Stomach (tissue), 9 donors: ENCODE measurements around the gene PFKFB3. TPM values are rescaled to one million over a fixed set of nuclear protein-coding genes. Genes with fewer than 3 reads are reported as not detected.
"Not testable (repeated sequence)": the region's sequence is repeated elsewhere in the genome, so short reads cannot be mapped to it uniquely, and the experiment has no call there.

Experiments
- DNase-seq, 2 donors: peaks; one replicate each; pipeline versions ENCODE4 v3.0.0 to v3.0.0-alpha.2; 2013 to 2019
- H3K27ac ChIP-seq, 5 donors: fragments of 200-600 bp in 4 of 5; sonication (generic) in 4 of 5; one replicate each; pipeline ENCODE4 v1.5.1; 2013 to 2019; ENCODE audit warnings: mild to moderate bottlenecking in 1 of 5, moderate library complexity in 1 of 5
- H3K27me3 ChIP-seq, 3 donors: fragments of 200-600 bp; sonication (generic); one replicate each; pipeline ENCODE4 v1.5.1; 2017 to 2019; ENCODE audit warnings: mixed run types in 1 of 3
- H3K36me3 ChIP-seq, 4 donors: fragments of 200-600 bp; sonication (generic); 1 replicate in 3 of 4; 2 replicates in 1 of 4; pipeline ENCODE4 v1.5.1; 2016 to 2019
- H3K4me1 ChIP-seq, 4 donors: fragments of 200-600 bp; sonication (generic); one replicate each; pipeline ENCODE4 v1.5.1; 2016 to 2019
- H3K4me3 ChIP-seq, 4 donors: fragments of 200-600 bp; sonication (generic) in 3 of 4; one replicate each; pipeline ENCODE4 v1.5.1; 2016 to 2019; ENCODE audit warnings: mild to moderate bottlenecking in 1 of 4
- H3K9me3 ChIP-seq, 4 donors: fragments of 200-600 bp; sonication (generic); one replicate each; pipeline ENCODE4 v1.5.1; 2016 to 2019
- EP300 ChIP-seq: sonication (generic); formaldehyde crosslinking; IDR thresholded peaks from one replicate; pipeline ENCODE4 v1.6.1; 2017; ENCODE audit warnings: antibody characterized with exemption
- POLR2A ChIP-seq, 4 donors: fragments of 450-650 bp; IDR thresholded peaks; one replicate each; pipeline ENCODE4 v1.6.1; 2016; ENCODE audit warnings: antibody characterized with exemption in 4 of 4, control low read depth in 2 of 4, mild to moderate bottlenecking in 1 of 4, moderate library complexity in 1 of 4
- POLR2AphosphoS5 ChIP-seq, 3 donors: sonication (generic); formaldehyde crosslinking; IDR thresholded peaks; one replicate each; pipeline ENCODE4 v1.6.1; 2016; ENCODE audit warnings: antibody characterized with exemption in 3 of 3
- WGBS, 5 donors: extraction: QIAGEN DNeasy Blood & Tissue Kit in 3 of 5; methylation state at CpG; one replicate each; pipeline versions ENCODE4 v1.1.5 to v1.1.7; 2013 to 2018; 5-methylcytosine and 5-hydroxymethylcytosine counted together
- intact Hi-C: fragments of 100-400 bp; cut with DNase I; formaldehyde crosslinking; loops from one replicate; pipeline ENCODE4 v1.15.1; 2023; ENCODE audit warnings: low total_unique reads
- polyA plus RNA-seq, 3 donors: library from polyadenylated mRNA; stranded (reverse); fragments of 200-250 nt; gene quantifications; one replicate each; pipeline ENCODE4 v1.2.3, GENCODE V29; 2013
- total RNA-seq, 5 donors: library from RNA; depleted of rRNA; stranded (reverse); fragments of >200 nt; gene quantifications; one replicate each; pipeline versions ENCODE4 v1.1.0 to v1.2.3, GENCODE V29; 2014 to 2016
- TF ChIP-seq, protein P1 (sequence below), 7 experiments: fragments of 450-650 bp in 4 of 7; fragments of 200-600 bp in 3 of 7; sonication (generic) in 3 of 7; IDR thresholded peaks; one replicate each; pipeline ENCODE4 v1.5.1; 2016 to 2019; ENCODE audit warnings: antibody characterized with exemption in 7 of 7, control low read depth in 2 of 7, mild to moderate bottlenecking in 1 of 7
- donor health status: healthy with polysubstance abuse.
- donor health status: Bipolar disorder and iron deficiency.
- donor health status: healthy.

PFKFB3 gene
- total and polyA plus RNA-seq, 8 donors = 17.7 to 199 (median 38.0) TPM

DNA sequence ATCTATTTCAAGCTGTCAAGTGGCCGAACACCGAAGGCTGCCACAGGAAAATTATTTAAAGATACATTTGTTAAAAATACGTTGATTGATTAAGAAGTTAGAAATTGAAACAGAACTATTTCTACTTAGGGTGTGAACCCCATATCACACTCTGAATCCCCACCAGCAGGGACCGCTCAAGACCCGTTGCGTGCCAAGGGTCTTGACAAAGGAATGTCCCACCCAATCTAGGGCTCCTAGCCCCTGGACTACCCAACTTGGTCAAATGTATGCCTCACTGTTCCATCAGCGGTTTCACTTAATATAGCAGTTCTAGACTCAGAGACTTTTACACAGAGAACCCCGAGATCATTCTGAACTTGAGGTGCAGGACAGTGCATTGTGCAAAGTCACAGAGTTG, 11.6 kb upstream of the PFKFB3 start:
- H3K27ac ChIP-seq = peak overlapping the region in 4 of 5 donors; percentile 70 to 79 (median 74)
- intact Hi-C loops = no loop called here
- no peaks in the 10 kb centered on the region for H3K27me3 ChIP-seq
- H3K36me3 ChIP-seq = no peaks in the 10 kb centered on the region
- no peak for DNase-seq
- WGBS, 5 donors = 73 to 85% (median 78%) methylated on average over 8 of the region's 8 CpGs
- H3K9me3 ChIP-seq = no peaks in the 10 kb centered on the region
- H3K4me1 ChIP-seq = peaks cover 24 to 47% (median 37%) of the 10 kb centered on the region in 4 donors
- TF ChIP-seq POLR2A (IDR thresholded peaks at IDR 0.05) = no peak
- TF ChIP-seq, protein P1, sequence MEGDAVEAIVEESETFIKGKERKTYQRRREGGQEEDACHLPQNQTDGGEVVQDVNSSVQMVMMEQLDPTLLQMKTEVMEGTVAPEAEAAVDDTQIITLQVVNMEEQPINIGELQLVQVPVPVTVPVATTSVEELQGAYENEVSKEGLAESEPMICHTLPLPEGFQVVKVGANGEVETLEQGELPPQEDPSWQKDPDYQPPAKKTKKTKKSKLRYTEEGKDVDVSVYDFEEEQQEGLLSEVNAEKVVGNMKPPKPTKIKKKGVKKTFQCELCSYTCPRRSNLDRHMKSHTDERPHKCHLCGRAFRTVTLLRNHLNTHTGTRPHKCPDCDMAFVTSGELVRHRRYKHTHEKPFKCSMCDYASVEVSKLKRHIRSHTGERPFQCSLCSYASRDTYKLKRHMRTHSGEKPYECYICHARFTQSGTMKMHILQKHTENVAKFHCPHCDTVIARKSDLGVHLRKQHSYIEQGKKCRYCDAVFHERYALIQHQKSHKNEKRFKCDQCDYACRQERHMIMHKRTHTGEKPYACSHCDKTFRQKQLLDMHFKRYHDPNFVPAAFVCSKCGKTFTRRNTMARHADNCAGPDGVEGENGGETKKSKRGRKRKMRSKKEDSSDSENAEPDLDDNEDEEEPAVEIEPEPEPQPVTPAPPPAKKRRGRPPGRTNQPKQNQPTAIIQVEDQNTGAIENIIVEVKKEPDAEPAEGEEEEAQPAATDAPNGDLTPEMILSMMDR (IDR thresholded peaks at IDR 0.05) = no peak
- TF ChIP-seq POLR2AphosphoS5 (IDR thresholded peaks at IDR 0.05) = no peak
- TF ChIP-seq EP300 = no peak
- no peak overlapping the region for H3K4me3 ChIP-seq

DNA sequence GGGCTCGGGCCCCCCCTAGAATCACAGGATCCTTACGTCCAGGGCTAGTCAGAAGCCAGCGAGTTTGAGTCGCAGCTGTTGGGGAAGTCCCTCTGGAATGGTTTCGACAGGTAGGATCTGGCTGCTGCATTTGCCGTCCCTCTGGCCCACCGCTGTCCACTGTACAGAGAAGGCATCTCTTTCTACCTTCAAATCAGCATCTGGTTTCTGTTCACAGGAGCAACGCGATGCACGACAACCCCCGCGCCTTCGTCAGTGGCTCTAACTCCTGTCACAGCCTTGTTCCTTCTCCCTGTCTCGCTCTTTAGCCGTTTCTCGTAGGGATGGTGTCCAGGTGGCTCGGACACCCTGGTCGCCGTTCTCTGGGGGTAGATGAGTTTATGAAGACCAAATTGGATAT, 11.2 kb upstream of the PFKFB3 start:
- Histone ChIP-seq H3K27ac (peak overlapping the region in 4 of 5 donors; percentile 70 to 79 (median 74)), H3K4me1 (peaks cover 24 to 51% (median 40%) of the 10 kb centered on the region in 4 donors), H3K27me3 (no peaks in the 10 kb centered on the region), H3K9me3 (no peaks in the 10 kb centered on the region), H3K4me3 (no peak overlapping the region), H3K36me3 (no peaks in the 10 kb centered on the region)
- intact Hi-C loops = no loop called here
- DNase-seq = no peak
- WGBS, 5 donors = 83 to 93% (median 90%) methylated on average over 19 of the region's 19 CpGs
- TF ChIP-seq POLR2AphosphoS5 (IDR thresholded peaks at IDR 0.05) (no peak), EP300 (no peak), POLR2A (IDR thresholded peaks at IDR 0.05) (no peak)
- TF ChIP-seq, protein P1 (IDR thresholded peaks at IDR 0.05) = no peak

DNA sequence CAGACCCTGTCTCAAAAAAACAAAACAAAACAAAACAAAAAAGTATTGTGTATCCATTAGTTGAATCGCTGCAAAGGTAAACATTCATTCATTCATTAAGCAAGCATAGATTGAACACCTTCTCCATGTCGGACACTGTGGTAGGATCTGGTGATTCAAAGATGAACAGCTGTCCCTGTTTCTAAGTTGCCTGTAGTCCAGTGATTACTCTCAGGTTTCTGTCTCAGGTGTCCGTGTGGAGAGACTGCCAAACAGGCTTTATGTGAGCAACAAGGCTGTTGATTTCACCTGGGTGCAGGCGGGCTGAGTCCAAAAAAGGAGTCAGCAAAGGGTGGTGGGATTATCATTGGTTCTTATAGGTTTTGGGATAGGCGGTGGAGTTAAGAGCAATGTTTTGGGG, 9.4 kb upstream of the PFKFB3 start:
- H3K36me3 ChIP-seq, H3K9me3 ChIP-seq, DNase-seq, intact Hi-C loops, H3K27me3 ChIP-seq, H3K4me3 ChIP-seq: not testable (repeated sequence)
- Histone ChIP-seq H3K4me1 (peaks cover 24 to 65% (median 49%) of the 10 kb centered on the region in 4 donors), H3K27ac (peak overlapping the region in 3 of 5 donors; percentile 72 to 79 (median 75))
- WGBS, 5 donors = 86 to 91% (median 89%) methylated on average over 5 of the region's 5 CpGs

DNA sequence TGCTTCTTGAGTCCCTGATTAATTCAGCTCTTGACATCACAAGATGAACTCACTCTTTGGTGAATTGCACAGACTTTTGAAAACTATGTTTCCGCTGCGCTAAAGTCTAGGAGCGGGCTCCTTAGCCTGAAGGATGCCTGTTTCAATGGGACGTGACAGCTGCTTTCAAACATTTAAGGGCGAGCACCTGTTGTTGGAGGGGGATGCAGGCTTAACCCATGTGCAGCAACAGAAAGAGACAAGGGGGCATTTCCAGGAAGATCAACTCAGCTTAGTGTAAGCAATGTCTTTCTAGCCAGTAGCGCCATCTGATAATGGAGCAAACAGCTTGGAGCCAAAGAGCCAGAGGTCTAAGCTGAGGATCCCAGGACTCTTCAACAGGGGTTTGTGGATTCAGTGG, 8.4 kb upstream of the PFKFB3 start:
- H3K36me3 ChIP-seq = no peaks in the 10 kb centered on the region
- DNase-seq = no peak
- no peaks in the 10 kb centered on the region for H3K9me3 ChIP-seq
- H3K4me1 ChIP-seq = peaks cover 24 to 71% (median 53%) of the 10 kb centered on the region in 4 donors
- intact Hi-C loops = no loop called here
- 93 to 100% (median 95%) methylated on average over 6 of the region's 6 CpGs for WGBS, 5 donors
- no peaks in the 10 kb centered on the region for H3K27me3 ChIP-seq
- no peak for TF ChIP-seq POLR2A (IDR thresholded peaks at IDR 0.05)
- TF ChIP-seq, protein P1 (IDR thresholded peaks at IDR 0.05) = no peak
- no peak for TF ChIP-seq POLR2AphosphoS5 (IDR thresholded peaks at IDR 0.05)
- no peak for TF ChIP-seq EP300
- H3K4me3 ChIP-seq = no peak overlapping the region
- H3K27ac ChIP-seq = peak overlapping the region in 2 of 5 donors; percentile 29 to 80

DNA sequence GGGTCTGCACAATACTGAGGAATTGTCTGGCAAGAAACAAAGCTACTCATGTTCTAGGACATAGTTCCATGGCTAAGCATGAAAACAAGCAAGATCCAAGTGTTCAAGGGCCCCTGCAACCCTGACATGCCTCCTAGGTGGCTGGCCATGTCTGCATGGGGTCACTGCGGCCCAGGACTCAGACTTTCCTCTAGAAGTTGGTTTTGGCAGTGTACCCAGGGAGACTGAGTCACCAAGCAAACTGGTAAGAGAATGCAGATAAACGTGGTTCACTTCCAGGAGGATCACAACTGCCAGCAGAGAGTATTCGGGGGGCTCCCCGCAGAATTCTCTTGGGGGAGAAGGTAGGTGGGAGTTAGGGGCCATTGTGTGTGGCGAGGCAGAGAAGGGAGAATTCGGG, 7.4 kb upstream of the PFKFB3 start:
- TF ChIP-seq POLR2AphosphoS5 (IDR thresholded peaks at IDR 0.05) = no peak
- Histone ChIP-seq H3K9me3 (no peaks in the 10 kb centered on the region), H3K4me3 (no peak overlapping the region), H3K4me1 (peaks cover 27 to 82% (median 63%) of the 10 kb centered on the region in 4 donors), H3K27me3 (no peaks in the 10 kb centered on the region), H3K36me3 (no peaks in the 10 kb centered on the region), H3K27ac (peak overlapping the region in 4 of 5 donors; percentile 71 to 99 (median 77))
- intact Hi-C loops = no loop called here
- WGBS, 5 donors = 76 to 87% (median 76%) methylated on average over 6 of the region's 6 CpGs
- no peak for DNase-seq
